ENCODE data around the gene SGSM1. TPM values are rescaled to one million over a fixed set of nuclear protein-coding genes. Genes with fewer than 3 reads are reported as not detected.

SGSM1 gene
- total RNA-seq, 1 donor from 2014 or later = 0.09 TPM

GRCh38 chr22:24868979-24869378, 63.0 kb downstream of the SGSM1 start:
- TF ChIP-seq, protein P1, sequence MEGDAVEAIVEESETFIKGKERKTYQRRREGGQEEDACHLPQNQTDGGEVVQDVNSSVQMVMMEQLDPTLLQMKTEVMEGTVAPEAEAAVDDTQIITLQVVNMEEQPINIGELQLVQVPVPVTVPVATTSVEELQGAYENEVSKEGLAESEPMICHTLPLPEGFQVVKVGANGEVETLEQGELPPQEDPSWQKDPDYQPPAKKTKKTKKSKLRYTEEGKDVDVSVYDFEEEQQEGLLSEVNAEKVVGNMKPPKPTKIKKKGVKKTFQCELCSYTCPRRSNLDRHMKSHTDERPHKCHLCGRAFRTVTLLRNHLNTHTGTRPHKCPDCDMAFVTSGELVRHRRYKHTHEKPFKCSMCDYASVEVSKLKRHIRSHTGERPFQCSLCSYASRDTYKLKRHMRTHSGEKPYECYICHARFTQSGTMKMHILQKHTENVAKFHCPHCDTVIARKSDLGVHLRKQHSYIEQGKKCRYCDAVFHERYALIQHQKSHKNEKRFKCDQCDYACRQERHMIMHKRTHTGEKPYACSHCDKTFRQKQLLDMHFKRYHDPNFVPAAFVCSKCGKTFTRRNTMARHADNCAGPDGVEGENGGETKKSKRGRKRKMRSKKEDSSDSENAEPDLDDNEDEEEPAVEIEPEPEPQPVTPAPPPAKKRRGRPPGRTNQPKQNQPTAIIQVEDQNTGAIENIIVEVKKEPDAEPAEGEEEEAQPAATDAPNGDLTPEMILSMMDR (IDR thresholded peaks at IDR 0.05) = no peak
- intact Hi-C loops (cut with micrococcal nuclease) = no loop called here
- H3K27me3 Mint-ChIP-seq = peaks cover 7% of the 10 kb centered on the region
- ATAC-seq (ENCODE audit: low read depth) = no peak
- ChIA-PET CTCF (no interaction called here), POLR2A (no interaction called here)
- no peak for DNase-seq
- no peak overlapping the region for H3K27ac Mint-ChIP-seq
- no peaks in the 10 kb centered on the region for H3K36me3 Mint-ChIP-seq (ENCODE audit: low read depth)
- no peak overlapping the region for H3K4me3 Mint-ChIP-seq
- no peaks in the 10 kb centered on the region for H3K9me3 Mint-ChIP-seq
- H3K4me1 Mint-ChIP-seq = no peaks in the 10 kb centered on the region

- TF ChIP-seq, protein P1 (IDR thresholded peaks at IDR 0.05) = no peak
- POLR2A ChIA-PET = no interaction called here
- CTCF ChIA-PET = no interaction called here
- intact Hi-C loops (cut with micrococcal nuclease) = no loop called here
- Mint-ChIP-seq H3K4me3 (no peak overlapping the region), H3K36me3 (ENCODE audit: low read depth) (no peaks in the 10 kb centered on the region), H3K4me1 (no peaks in the 10 kb centered on the region), H3K27ac (no peak overlapping the region), H3K27me3 (peaks cover under 1% of the 10 kb centered on the region), H3K9me3 (no peaks in the 10 kb centered on the region)
- ATAC-seq (ENCODE audit: low read depth) (no peak), DNase-seq (no peak)
Observed at GRCh38 chr22:24871611-24872205, 65.7 kb downstream of the SGSM1 start.

GRCh38 chr22:24873226-24873625, 67.2 kb downstream of the SGSM1 start:
- no peaks in the 10 kb centered on the region for H3K9me3 Mint-ChIP-seq
- ChIA-PET CTCF (no interaction called here), POLR2A (no interaction called here)
- no peak overlapping the region for H3K27ac Mint-ChIP-seq
- H3K27me3 Mint-ChIP-seq = no peaks in the 10 kb centered on the region
- H3K4me3 Mint-ChIP-seq = no peak overlapping the region
- no peak for ATAC-seq (ENCODE audit: low read depth)
- intact Hi-C loops (cut with micrococcal nuclease) = no loop called here
- TF ChIP-seq, protein P1 (IDR thresholded peaks at IDR 0.05) = no peak
- H3K4me1 Mint-ChIP-seq = no peaks in the 10 kb centered on the region
- no peak for DNase-seq
- H3K36me3 Mint-ChIP-seq (ENCODE audit: low read depth) = no peaks in the 10 kb centered on the region

- no peak for DNase-seq
- CTCF ChIA-PET = no interaction called here
Observed at GRCh38 chr22:24875862-24876506, 70.0 kb downstream of the SGSM1 start.

DNA sequence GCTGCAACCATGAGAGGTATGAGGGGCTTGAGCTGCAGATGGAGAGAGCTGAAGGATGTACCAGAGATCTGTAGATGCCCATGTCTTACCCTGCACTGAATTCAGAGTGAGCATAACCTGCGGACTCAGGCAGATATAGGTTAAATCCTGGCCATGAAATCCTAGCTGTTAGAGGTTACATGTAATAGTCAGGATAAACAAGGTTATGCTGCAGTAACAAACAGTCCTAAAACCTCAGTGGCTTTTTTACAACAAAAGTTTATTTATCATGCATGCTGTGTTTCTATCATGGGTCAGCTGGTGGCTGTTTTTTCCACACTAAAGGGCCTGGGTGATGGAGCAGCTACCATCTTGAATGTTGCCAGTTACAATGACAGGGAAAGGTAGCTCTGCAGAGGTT, 70.7 kb downstream of the SGSM1 start:
- no peaks in the 10 kb centered on the region for H3K9me3 Mint-ChIP-seq
- ChIA-PET CTCF (no interaction called here), POLR2A (no interaction called here)
- no peak overlapping the region for H3K27ac Mint-ChIP-seq
- no peak overlapping the region for H3K4me3 Mint-ChIP-seq
- intact Hi-C loops (cut with micrococcal nuclease) = no loop called here
- H3K4me1 Mint-ChIP-seq = no peaks in the 10 kb centered on the region
- DNase-seq (no peak), ATAC-seq (ENCODE audit: low read depth) (no peak)
- TF ChIP-seq, protein P1 (IDR thresholded peaks at IDR 0.05) = no peak
- H3K27me3 Mint-ChIP-seq = no peaks in the 10 kb centered on the region
- H3K36me3 Mint-ChIP-seq (ENCODE audit: low read depth) = no peaks in the 10 kb centered on the region

More at GRCh38 chr22:24875862-24876506, 70.0 kb downstream of the SGSM1 start:
- Mint-ChIP-seq H3K27ac (no peak overlapping the region), H3K9me3 (no peaks in the 10 kb centered on the region), H3K27me3 (no peaks in the 10 kb centered on the region), H3K4me3 (no peak overlapping the region), H3K4me1 (no peaks in the 10 kb centered on the region), H3K36me3 (ENCODE audit: low read depth) (no peaks in the 10 kb centered on the region)
- intact Hi-C loops (cut with micrococcal nuclease) = no loop called here
- ATAC-seq (ENCODE audit: low read depth) = no peak
- TF ChIP-seq, protein P1 (IDR thresholded peaks at IDR 0.05) = no peak
- POLR2A ChIA-PET = no interaction called here

All from activated B cell treated with CpG ODN at 0.5 μM for 24 hours (primary cell).